GM06990 (cell line): ENCODE measurements around the gene NDST1.
"Not testable (repeated sequence)": the region's sequence is repeated elsewhere in the genome, so short reads cannot be mapped to it uniquely, and the experiment has no call there.

ENCODE experiments used
- DNase-seq: peaks from one replicate; pipeline ENCODE4 v3.0.0-alpha.2; 2011; ENCODE audit not compliant: insufficient read length; ENCODE audit errors: extremely low read depth
- H3K27me3 ChIP-seq: replicated peaks from 2 replicates; pipeline ENCODE4 v1.6.0; 2011; ENCODE audit warnings: low read length; ENCODE audit not compliant: control insufficient read depth, insufficient read depth
- H3K36me3 ChIP-seq: 2 replicates; pipeline ENCODE4 v1.5.1; 2011; ENCODE audit warnings: low read length; ENCODE audit not compliant: control insufficient read depth, insufficient read depth
- H3K4me3 ChIP-seq: replicated peaks from 2 replicates; pipeline ENCODE4 v1.5.1; 2011; ENCODE audit warnings: low read depth, mild to moderate bottlenecking, control low read depth, low read length
- TF ChIP-seq, protein P1 (sequence below): IDR thresholded peaks from 2 replicates; pipeline ENCODE4 v1.5.1; 2011; ENCODE audit warnings: low read length, control low read depth, mild to moderate bottlenecking, inconsistent platforms; ENCODE audit not compliant: insufficient read depth, poor library complexity, severe bottlenecking

The NDST1 gene

GRCh38 chr5:150465927-150466326 is 42.0 kb upstream of the NDST1 start:
- TF ChIP-seq, protein P1, sequence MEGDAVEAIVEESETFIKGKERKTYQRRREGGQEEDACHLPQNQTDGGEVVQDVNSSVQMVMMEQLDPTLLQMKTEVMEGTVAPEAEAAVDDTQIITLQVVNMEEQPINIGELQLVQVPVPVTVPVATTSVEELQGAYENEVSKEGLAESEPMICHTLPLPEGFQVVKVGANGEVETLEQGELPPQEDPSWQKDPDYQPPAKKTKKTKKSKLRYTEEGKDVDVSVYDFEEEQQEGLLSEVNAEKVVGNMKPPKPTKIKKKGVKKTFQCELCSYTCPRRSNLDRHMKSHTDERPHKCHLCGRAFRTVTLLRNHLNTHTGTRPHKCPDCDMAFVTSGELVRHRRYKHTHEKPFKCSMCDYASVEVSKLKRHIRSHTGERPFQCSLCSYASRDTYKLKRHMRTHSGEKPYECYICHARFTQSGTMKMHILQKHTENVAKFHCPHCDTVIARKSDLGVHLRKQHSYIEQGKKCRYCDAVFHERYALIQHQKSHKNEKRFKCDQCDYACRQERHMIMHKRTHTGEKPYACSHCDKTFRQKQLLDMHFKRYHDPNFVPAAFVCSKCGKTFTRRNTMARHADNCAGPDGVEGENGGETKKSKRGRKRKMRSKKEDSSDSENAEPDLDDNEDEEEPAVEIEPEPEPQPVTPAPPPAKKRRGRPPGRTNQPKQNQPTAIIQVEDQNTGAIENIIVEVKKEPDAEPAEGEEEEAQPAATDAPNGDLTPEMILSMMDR = no peak
- DNase-seq = no peak
- Histone ChIP-seq H3K4me3 (no peak overlapping the region), H3K36me3 (no peaks in the 10 kb centered on the region), H3K27me3 (no peaks in the 10 kb centered on the region)

GRCh38 chr5:150468206-150468605 is 39.7 kb upstream of the NDST1 start:
- TF ChIP-seq, protein P1 = no peak
- no peaks in the 10 kb centered on the region for H3K36me3 ChIP-seq
- DNase-seq = no peak

GRCh38 chr5:150469718-150470469 is 38.0 kb upstream of the NDST1 start:
- Histone ChIP-seq H3K36me3 (no peaks in the 10 kb centered on the region), H3K27me3 (no peaks in the 10 kb centered on the region), H3K4me3 (no peak overlapping the region)
- no peak for DNase-seq
- TF ChIP-seq, protein P1 = no peak

More at GRCh38 chr5:150468206-150468605, 39.7 kb upstream of the NDST1 start:
- Histone ChIP-seq H3K4me3 (no peak overlapping the region), H3K27me3 (no peaks in the 10 kb centered on the region)

DNA sequence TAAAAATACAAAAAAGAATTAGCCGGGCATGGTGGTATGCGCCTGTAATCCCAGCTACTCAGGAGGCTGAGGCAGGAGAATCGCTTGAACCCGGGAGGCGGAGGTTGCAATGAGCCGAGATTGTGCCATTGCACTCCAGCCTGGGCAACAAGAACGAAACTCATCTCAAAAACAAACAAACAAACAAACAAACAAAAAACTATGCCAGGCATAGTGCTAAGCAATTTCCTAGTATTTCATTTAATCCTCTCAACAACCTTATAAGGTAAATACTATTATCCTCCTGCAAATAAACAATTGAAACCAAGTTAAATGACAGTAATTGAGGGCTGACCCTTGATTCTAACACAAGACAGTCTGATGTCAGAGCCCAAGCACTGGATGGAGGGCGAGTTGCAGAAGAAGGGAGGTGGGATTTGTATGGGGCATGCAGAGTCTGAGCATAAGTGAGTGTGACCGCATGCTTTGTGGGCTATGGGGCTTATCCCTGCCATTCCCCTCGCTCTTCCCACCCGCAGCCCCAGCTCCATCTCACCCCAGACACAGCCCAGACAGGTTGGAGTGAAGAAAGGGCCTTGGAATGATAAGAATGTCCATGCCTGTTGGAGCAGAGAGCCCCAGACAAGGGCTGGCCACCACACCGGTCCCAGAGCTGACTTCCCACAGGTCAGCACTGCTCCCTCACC is 34.1 kb upstream of the NDST1 start:
- TF ChIP-seq, protein P1 = no peak
- no peak for DNase-seq
- no peaks in the 10 kb centered on the region for H3K36me3 ChIP-seq
- H3K4me3 ChIP-seq = no peak overlapping the region
- H3K27me3 ChIP-seq = no peaks in the 10 kb centered on the region

GRCh38 chr5:150476568-150476967 is 31.4 kb upstream of the NDST1 start:
- not testable (repeated sequence) for H3K4me3 ChIP-seq, DNase-seq, H3K27me3 ChIP-seq, H3K36me3 ChIP-seq

GRCh38 chr5:150479416-150479815 is 28.5 kb upstream of the NDST1 start:
- Histone ChIP-seq H3K36me3 (no peaks in the 10 kb centered on the region), H3K27me3 (no peaks in the 10 kb centered on the region), H3K4me3 (no peak overlapping the region)
- no peak for DNase-seq
- TF ChIP-seq, protein P1 = no peak
